GM21360 (cell line): ENCODE results near the gene PRKAG2.
"Not testable (repeated sequence)": the region's sequence is repeated elsewhere in the genome, so short reads cannot be mapped to it uniquely, and the experiment has no call there.

Experiments used
- ATAC-seq: cut with Tn5 transposase; IDR thresholded peaks from one replicate; pipeline ENCODE4 v1.9.1; 2021; ENCODE audit warnings: mild to moderate bottlenecking, moderate library complexity; ENCODE audit not compliant: unreplicated experiment

PRKAG2 gene

GRCh38 chr7:151852486-151853396, 24.2 kb downstream of the PRKAG2 start:
- no peak for ATAC-seq

GRCh38 chr7:151851782-151852181, 25.1 kb downstream of the PRKAG2 start:
- ATAC-seq, result no peak

- ATAC-seq, result no peak
Observed at GRCh38 chr7:151851145-151851751, 25.7 kb downstream of the PRKAG2 start.

- ATAC-seq, result no peak
Observed at GRCh38 chr7:151850491-151851124, 26.3 kb downstream of the PRKAG2 start.

GRCh38 chr7:151849879-151850260, 27.0 kb downstream of the PRKAG2 start:
- ATAC-seq, result no peak

- ATAC-seq, result no peak
Observed at GRCh38 chr7:151849008-151849878, 27.7 kb downstream of the PRKAG2 start.

- no peak for ATAC-seq
Observed at GRCh38 chr7:151847681-151848081, 29.2 kb downstream of the PRKAG2 start.

GRCh38 chr7:151847136-151847535, 29.8 kb downstream of the PRKAG2 start:
- no peak for ATAC-seq

GRCh38 chr7:151845412-151846205, 31.3 kb downstream of the PRKAG2 start:
- ATAC-seq, result no peak

- ATAC-seq, result no peak
Observed at GRCh38 chr7:151844825-151845200, 32.1 kb downstream of the PRKAG2 start.

- no peak for ATAC-seq
Observed at GRCh38 chr7:151844071-151844824, 32.7 kb downstream of the PRKAG2 start.

GRCh38 chr7:151843181-151843580, 33.7 kb downstream of the PRKAG2 start:
- ATAC-seq, result no peak

- ATAC-seq, result not testable (repeated sequence)
Observed at GRCh38 chr7:151841395-151842051, 35.4 kb downstream of the PRKAG2 start.

- ATAC-seq, result no peak
Observed at GRCh38 chr7:151840088-151840910, 36.6 kb downstream of the PRKAG2 start.

- ATAC-seq, result no peak
Observed at GRCh38 chr7:151839451-151839921, 37.4 kb downstream of the PRKAG2 start.

GRCh38 chr7:151838861-151839381, 38.0 kb downstream of the PRKAG2 start:
- no peak for ATAC-seq

GRCh38 chr7:151838072-151838471, 38.8 kb downstream of the PRKAG2 start:
- ATAC-seq, result no peak
